T-helper 2 cell treated with Interferon-gamma antibody and Interleukin-4, amounts not matched to agents 100 ng/mL and 5 ng/mL, for 36 hours (primary cell): ENCODE measurements around the gene FAM78A. TPM values are rescaled to one million over a fixed set of nuclear protein-coding genes. Genes with fewer than 3 reads are reported as not detected.
"Not testable (repeated sequence)": the region's sequence is repeated elsewhere in the genome, so short reads cannot be mapped to it uniquely, and the experiment has no call there.

ENCODE experiments used
- intact Hi-C: fragments of 100-400 bp; cut with micrococcal nuclease; formaldehyde crosslinking; loops from one replicate; pipeline ENCODE4 v1.15.1; 2023
- total RNA-seq: library from RNA; stranded (reverse); gene quantifications from 2 replicates; pipeline ENCODE4 v1.2.3, GENCODE V29; 2022

The FAM78A gene
- total RNA-seq, 1 donor from 2014 or later, result 99.3 TPM

DNA sequence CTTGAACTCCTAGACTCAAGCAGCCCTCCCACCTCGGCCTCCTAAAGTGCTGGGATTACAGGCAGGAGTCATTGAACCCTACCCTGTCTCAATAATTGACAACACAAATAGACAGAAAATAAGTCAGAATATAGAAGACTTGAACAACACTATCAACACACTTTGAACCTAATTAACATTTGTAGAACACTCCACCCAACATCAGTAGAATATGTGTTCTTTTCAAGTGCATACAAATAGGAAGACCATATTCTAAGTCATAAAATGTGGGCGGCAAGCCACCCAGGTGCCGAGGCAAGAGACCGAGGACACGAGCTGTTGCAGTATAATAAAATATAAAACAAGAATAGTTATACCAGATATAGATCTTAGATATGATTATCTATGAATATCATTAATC, 32.0 kb downstream of the FAM78A start:
- intact Hi-C loops, result not testable (repeated sequence)

DNA sequence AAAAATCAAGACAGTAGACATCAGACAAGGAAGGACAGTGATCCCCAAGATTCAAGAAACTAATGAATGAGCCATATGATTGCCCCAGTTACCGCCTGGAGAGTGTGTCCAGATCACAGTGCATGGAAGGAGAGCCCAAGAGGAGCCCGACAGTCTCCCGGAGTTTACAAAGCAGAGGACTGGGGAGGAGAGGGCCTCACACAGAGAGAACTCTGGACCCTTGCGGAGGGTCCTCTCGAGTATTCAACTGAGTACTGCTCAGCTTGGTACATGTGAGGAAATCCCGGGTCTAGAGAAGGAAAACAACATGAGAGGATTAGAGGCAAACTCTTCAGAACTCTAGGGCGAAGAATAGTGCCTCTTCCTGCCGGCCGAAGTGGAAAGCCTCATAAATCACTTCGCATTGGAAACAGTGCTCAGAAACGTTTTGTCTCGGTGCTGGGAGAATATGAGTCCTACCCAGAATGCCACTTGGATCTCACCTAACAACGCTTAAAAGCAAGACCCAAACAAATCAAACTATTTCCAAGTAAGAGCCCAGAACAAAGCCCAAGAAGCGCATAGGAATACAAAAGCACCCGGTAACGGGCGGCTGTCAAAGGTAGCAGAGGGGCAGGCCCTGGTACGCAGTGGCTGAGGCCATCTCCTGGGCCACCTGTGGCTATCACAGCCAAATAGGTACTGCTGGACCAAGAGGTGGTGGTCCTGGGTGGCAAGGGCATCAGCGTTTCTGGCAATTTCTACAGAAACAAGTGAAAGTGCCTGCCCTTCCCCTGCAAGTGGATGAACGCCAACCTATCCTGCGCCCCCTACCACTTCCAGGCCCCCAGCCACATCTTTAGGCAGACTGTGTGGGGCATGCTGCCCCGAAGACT, 36.0 kb downstream of the FAM78A start:
- intact Hi-C loops, result no loop called here

DNA sequence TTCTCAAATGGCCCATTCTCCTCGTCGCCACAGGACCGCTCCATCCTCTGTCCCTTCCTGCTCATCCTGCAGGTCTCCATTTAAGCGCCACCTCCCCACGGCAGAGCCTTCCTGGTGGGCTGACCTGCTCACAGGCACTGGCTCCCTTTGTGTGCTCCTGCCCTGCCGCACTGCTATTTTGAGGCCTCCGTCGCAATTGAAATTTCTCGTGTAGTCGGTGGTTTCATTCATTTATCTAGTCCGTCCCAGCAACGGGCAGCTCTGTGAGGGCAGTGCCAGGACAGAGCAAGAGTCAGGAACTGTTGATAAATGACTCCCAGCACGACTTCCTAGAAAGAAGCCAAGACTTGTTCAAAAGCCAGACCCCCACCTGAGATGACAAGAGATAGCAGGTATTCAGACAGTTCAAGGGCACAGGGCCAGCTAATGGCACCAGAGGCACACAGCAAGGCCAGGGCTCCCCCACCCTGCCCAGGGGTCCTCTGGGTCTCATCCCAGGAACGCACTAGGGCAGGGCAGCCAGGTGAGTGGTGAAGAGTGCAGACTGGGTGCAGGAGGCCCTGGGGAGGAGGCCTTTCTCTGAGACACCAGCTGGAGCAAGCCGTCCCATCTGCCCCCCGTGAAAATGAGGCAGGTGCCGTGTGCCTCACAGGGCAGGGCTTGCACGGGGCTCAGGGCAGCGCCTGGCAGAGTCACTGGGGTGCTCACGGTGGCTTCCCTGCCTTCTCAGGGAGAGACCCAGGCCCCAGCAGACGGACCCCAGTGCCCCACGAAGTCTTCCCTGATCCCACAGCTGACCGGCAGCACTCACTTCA, 36.9 kb downstream of the FAM78A start:
- intact Hi-C loops, result no loop called here

DNA sequence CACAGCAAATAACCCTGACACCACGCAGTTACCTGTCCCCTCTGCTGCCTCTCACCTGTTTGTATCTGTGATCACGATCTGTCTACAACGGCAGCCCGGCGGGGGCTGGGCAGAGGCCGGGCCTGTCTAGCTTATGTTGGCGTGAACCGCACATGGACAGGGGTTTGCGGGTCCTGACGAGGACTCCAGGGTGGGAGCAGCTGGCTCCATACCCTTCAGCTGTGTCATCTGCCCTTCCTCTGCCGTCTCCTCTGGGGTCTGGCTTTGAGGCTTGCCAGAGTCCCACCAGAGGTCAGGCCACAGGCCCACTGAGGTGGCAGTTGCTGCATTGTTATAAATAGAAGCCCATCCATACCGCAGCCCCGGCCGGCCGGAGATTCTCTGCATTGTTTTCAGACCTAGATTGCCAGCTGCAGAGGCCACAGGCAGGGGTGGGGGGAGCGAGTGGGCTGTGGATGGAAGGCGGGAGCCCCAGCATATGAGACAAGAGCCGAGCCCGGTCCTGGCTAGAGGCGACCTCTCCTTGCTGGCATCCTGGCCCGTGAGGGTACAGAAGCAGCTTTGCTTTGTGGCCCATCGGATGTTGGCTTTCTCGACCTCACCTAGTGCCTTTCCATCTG, 37.8 kb downstream of the FAM78A start:
- intact Hi-C loops, result loop anchor here (1.0 kb wide), 3 partner anchors 14 to 40 kb away; no protein-coding TSS in a partner anchor

DNA sequence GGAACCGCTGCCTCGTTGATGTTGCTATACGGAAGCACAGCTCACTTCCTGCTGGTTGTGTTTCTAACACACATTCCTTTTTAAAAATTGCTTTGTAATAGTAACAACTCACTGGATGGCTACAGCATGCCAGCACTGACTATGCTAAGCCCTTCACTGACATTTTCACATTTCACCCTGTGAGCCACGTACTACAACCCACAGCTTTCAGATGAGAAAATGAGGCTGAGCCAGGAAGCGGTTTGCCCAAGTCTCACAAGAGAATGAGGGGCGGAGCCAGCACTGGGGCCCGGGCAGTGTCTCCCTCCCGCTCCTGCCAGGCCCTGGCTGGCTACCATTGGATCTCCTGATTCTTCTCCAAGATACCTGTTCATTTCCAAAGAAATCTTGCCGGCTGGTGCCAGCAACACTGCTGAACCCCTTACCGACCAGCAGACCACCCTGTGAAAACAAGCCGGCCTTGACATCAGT, 38.3 kb downstream of the FAM78A start:
- intact Hi-C loops, result loop anchor here (1.0 kb wide), 3 partner anchors 14 to 40 kb away; no protein-coding TSS in a partner anchor

DNA sequence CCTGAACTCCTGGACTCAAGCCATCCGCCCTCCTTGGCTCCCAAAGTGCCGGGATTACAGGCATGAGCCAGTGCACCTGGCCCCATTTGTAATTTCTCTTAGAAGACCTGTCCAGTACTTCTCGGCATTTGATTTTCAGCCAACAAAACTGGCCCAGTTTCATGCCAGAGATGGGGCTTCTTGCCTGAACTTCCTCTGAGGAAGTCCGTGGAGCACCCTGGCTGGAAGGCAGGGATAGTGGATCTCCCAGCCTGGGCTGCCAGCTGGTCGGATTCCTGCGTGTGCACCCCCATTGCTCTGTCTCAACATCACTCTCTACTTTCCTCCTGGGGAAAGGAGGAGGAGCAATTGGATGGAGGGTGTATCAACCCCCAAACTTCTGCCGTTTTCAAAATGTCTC, 39.0 kb downstream of the FAM78A start:
- intact Hi-C loops, result no loop called here

DNA sequence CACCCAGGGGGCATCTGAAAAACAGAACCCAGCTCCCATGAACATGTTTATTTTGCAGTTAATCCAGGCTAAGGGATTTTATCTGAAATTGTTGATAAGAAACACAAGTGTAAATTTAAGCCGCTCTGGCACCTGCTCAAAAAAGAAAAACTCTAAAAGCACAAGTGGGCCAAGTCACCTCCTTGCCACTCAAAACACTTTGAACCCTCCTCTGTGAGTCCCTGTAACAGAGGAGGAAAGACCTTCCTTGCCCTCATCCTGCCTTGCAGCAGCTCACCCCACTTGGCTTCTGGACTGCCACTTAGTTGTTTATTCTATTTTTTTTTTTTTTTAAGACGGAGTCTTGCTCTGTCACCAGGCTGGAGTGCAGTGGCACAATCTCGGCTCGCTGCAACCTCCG, 39.5 kb downstream of the FAM78A start:
- intact Hi-C loops, result no loop called here

DNA sequence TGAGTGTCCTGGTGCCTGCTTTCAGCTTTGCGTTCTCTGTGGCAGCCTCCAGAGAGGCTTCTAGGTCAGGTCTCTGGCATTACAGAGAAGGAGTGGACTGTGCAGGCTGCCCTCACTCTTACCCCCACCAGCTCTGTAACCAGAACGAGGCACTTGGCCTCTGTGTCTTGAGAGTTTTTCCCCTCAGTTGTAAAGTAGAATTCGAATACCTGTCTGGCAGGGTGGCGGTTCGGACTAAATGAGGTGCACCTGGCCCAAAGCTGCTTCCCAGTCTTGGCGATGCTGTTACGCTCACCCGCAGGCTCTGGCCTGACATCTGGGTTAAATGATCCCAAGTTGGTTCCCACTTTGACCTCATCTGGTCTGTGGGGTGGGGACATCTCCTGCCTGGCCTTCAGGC, 40.1 kb downstream of the FAM78A start:
- intact Hi-C loops, result no loop called here

DNA sequence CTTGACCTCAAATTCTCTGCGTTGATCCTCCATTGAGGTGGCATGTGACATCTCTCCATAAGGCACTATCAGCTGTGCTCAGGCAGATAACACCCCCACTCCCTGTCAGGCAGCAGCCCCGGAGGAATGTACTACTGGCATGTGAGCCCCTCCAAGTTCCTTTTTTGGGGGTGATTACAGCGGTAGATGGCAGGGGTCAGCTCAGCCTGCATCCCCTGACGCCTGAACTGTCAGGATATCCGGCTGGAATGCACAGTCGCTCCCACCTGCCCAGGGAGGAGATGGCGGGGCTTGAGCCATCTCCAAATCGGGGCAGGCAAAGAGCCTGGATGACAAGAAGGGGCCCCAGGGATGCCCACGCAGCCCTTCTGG, 40.8 kb downstream of the FAM78A start:
- intact Hi-C loops, result no loop called here

DNA sequence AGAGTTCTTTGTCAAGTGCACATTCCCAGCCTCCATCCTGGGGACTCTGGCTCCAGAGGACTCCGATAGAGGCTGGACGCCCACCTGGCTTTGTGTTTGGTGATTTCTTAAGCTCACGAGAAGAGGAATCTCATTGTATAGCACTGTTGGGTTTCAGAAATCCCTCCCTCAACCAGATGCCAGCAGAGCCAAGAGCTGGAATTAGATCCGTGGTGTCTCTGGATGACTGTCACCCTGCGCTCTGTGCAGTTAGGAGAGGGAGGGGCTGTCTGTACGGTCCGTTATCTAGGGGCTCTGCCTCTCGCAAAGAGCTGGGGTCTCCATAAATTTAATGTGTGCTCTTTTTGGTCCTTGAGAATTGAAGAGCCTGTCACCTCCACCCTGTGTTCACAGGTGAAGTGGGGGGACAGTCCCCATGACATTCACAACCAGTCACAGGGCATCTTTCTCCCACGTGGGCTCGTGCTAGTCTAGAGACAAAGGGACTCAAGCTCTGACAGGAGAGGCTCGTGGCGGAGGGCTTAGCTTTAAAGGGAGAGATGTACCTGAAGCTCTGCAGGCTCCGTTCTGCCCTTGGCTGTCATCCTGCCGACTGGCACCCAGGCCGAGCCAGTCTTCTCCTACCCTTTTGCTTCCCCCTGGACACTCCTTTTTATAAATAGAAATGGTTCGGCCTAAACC, 41.4 kb downstream of the FAM78A start:
- intact Hi-C loops, result no loop called here

DNA sequence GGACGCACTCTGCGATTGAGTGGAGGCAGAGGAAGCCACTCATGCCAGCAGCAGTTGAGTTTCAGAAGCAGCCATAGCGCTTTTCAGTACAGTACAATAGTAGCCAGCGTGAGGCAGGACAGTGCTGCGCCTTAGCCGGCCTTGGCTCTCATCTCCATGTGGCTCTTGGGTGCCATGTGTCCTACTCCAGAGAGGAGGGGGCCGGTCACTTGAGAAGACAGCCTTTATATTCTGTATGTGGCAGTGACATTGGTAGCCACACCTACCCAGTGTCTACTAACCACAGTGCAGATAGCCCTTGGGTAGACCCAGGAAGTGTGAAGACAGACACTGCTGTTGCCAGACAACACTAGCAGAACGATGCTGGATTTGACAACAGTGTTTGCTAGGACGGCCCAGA, 42.3 kb downstream of the FAM78A start:
- intact Hi-C loops, result no loop called here

DNA sequence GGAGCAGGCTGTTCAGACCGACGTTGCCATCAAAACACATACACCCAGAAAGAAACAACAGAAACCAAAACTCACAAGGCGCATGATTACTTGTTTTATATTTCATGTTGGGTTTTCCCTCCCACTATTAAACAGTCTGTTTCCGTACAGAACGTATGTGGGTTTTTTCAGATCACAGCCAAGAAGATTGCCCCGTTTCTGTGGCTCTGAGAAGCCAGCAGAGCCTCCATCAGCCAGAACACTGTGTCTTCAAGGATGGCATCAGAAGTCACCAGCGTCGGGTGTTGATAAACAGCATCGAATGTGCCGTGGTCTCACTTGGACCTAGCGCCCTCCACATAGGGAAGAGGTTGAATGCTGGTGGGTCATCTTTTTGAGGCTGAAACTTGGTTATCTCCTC, 42.8 kb downstream of the FAM78A start:
- intact Hi-C loops, result no loop called here

DNA sequence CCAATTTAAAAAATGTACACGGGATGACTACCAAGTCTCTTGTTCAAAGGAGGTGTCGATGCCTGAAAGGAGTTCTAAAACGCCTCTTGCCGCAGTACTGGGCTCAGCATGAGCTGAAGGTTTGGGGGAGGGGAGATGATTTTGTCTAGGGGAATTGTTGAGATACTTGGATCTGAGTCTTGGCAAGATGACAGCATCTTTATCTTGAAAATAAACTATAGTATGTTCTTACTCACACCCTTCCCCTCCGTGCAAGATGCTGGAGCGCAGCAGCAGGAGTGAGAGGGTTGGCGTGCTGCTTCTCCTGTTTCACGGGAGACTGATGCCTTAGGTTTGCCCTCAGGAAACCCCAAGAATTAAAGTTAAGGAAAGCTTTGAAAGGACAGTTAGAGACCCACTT, 47.3 kb downstream of the FAM78A start:
- intact Hi-C loops, result no loop called here

DNA sequence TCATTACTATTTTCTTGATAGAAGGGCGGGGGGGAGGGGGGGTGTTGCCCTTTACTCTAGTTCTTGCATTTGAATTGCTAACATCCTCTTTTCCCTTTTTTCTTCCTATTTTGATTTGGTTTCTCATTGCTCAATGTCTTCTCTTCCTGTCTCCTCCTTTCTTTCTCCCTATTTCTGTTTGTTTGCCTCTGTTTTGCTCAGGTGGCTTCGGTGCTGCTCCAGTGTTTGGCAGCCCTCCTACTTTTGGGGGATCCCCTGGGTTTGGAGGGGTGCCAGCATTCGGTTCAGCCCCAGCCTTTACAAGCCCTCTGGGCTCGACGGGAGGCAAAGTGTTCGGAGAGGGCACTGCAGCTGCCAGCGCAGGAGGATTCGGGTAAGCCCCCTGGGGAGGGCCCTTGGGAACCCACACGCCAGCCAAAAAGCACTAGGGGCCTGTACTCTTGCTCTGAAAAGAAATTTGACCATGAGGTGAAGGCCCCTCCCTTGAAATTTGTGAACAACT, 48.3 kb downstream of the FAM78A start:
- intact Hi-C loops, result no loop called here

DNA sequence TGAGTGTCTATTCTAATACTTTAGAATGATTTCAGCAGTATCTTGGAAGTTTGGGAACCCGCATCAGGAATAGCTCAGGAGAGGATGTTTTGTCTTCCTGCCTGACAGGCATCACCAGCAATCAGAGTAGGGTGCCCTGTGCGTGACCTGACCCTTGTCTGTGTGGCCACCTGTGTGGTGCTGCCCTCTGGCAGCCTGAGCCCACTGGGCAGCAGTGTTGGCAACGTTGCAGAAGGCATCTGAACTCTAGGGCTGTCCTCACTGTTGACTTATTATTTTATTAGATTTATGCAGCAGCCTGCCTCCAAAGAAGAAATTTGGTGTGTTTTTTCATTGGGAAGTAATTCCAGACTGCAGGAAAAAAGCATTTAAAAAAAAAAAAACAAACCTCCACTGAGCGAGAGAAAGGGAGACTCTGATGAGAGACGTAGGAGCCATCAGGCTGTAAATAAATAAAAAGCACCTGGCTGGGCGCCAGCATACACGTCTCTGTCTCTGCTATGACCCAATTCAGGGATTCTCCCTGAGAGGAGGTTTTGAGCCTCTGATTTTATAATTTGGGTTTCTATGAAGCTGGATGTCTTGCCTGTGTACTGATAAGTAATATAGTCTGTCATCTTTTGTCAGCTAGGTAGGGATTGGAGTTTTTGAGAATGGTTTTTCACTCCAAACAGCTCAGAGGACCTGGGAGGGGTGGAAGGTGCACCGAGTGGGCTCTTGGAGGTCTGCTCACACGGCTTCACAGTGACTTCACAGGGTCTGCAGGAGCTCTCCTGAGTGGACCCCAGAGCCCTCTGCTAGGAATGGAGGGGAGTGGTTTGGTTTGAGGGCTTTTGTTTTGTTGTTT, 49.0 kb downstream of the FAM78A start:
- intact Hi-C loops, result no loop called here

DNA sequence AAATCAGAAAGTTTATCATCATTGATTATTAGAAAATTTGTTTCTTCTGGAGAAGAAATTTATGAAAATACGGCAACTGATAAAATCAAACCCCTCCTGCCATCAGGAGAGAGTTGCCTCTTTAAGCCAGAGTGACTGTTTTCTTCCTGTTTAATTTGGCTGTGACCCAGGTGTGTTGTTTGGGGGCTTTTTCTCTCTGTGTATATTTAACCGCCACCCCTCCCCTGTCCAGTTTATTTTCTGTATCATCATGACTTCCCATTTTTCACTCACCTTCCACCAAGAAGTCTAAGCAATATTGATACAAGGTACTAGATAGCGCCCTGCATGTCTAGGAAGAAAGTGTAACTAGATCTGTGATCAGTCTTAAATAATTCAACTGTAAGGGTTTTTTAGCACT, 50.1 kb downstream of the FAM78A start:
- intact Hi-C loops, result no loop called here

DNA sequence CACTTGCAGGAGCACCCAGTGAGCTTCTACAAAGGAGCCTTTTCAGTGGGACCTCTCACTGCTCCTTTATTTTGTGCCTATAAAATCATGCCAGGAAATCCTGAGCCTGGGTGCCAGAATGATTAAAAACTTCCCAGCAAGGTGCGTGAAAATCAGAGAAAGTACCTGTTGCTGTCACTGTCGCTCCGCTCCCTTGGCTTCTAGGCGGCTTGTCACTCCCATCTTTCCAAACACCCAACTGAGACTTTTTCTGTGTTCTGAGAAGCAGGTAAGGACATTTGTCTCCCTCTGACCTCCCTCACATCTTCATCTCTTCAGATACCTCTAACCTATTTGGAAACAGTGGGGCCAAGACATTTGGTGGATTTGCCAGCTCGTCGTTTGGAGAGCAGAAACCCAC, 53.9 kb downstream of the FAM78A start:
- intact Hi-C loops, result no loop called here

DNA sequence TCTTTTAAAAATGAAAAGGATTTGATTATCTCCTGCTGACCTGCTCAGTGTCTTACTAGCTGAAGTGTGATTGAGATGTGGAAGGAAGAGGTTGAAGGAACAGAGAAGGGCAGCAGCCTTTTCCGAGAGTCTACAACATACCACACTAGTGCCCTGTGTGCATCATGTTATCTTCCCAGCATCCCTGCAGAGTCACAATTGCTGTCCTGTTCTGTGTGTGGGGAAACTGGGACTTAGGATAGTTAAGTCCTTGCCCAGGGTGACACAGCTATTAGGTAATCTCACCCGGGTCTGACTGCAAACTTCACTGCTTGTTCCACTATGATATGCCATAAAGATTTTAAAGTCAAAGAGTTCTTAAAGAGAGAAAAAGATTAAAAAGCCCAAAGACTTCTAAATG, 55.8 kb downstream of the FAM78A start:
- intact Hi-C loops, result no loop called here

DNA sequence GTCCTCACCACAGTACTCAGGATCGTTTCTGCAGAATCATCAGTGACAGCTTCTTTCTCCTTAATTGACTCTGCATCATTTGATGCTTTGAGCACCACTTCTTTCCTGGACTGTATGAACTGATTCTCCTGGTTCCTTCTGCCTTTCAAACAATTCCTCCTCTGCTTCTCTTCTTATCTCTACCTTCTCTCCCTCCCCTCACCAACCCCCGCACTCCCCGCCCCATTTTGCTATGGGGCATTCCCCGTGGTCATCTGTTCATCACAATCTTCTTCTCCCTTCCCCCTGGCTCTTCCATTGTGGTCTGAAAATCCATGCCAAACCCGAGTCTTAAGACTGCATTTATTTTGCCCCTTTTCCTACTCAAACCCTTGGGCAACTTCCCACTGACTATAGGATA, 57.9 kb downstream of the FAM78A start:
- intact Hi-C loops, result no loop called here

DNA sequence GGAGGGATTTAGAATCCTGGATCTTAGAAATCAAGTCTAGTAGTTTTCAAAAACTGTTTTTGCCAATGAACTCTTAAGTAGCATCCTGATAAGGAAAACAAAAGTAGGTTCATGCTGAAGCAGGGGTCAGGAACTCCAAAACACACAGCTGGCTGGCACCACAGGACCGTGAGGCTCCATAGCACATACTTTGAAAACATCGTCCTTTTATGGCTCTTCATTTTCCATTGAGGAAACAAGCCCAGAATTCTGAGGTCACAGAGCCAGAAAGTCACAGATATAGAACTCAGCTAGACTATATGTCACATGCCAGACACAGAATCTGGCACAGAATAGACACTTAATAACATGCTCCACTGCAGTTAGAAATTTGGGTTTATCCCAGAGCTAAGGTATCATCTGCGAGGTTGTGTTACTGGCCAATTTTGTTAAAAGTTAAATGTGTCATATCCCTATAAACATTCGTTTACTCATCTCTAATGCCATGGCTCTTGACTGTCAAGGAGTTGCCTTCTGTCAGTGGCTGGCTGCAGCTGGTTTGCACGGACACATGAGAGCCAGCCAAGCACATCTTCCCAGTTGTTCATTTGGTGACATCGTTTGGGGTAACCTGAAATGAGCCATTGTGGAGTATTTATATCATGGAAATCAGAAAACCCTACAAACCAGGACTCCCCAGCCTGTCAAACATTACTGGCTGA, 58.8 kb downstream of the FAM78A start:
- intact Hi-C loops, result no loop called here
